Subcutaneous abdominal adipose tissue (tissue), 5 donors: ENCODE data around the gene DPYD.

ENCODE experiments used
- H3K27ac ChIP-seq: one replicate; pipeline ENCODE4 v1.7.0; 2013; ENCODE audit warnings: low read depth, mild to moderate bottlenecking, inconsistent platforms, low read length, moderate library complexity
- H3K27me3 ChIP-seq, 5 donors: one replicate each; pipeline ENCODE4 v1.7.0; 2013; ENCODE audit warnings: low read length in 5 of 5, inconsistent platforms in 1 of 5; ENCODE audit not compliant: control insufficient read depth in 5 of 5, insufficient read depth in 4 of 5
- H3K36me3 ChIP-seq, 5 donors: one replicate each; pipeline ENCODE4 v1.7.0; 2013; ENCODE audit warnings: low read length in 5 of 5; ENCODE audit not compliant: control insufficient read depth in 5 of 5, insufficient read depth in 5 of 5
- H3K4me1 ChIP-seq, 5 donors: one replicate each; pipeline ENCODE4 v1.7.0; 2013; ENCODE audit warnings: low read length in 5 of 5, mild to moderate bottlenecking in 3 of 5, moderate library complexity in 1 of 5; ENCODE audit not compliant: control insufficient read depth in 5 of 5, insufficient read depth in 5 of 5
- H3K4me3 ChIP-seq, 5 donors: one replicate each; pipeline ENCODE4 v1.7.0; 2013; ENCODE audit warnings: low read length in 5 of 5, low read depth in 1 of 5
- H3K9ac ChIP-seq, 5 donors: one replicate each; pipeline ENCODE4 v1.7.0; 2013; ENCODE audit warnings: low read length in 5 of 5, mild to moderate bottlenecking in 4 of 5, moderate library complexity in 3 of 5
- H3K9me3 ChIP-seq, 5 donors: one replicate each; pipeline ENCODE4 v1.7.0; 2013; ENCODE audit warnings: low read length in 5 of 5; ENCODE audit not compliant: control insufficient read depth in 5 of 5
- donor health status: healthy.
- donor health status: healthy.
- donor health status: healthy.
- donor health status: healthy.
- donor health status: healthy.

Gene DPYD

GRCh38 chr1:97553971-97554370, 366.9 kb downstream of the DPYD start:
- no peak overlapping the region for H3K9ac ChIP-seq
- H3K4me1 ChIP-seq = peaks cover 0 to 7% (median 0%) of the 10 kb centered on the region in 5 donors
- H3K27me3 ChIP-seq = no peaks in the 10 kb centered on the region
- H3K36me3 ChIP-seq = peaks cover 0 to 10% (median 2%) of the 10 kb centered on the region in 5 donors
- no peaks in the 10 kb centered on the region for H3K9me3 ChIP-seq
- H3K4me3 ChIP-seq = no peak overlapping the region
- H3K27ac ChIP-seq = no peak overlapping the region

- Histone ChIP-seq H3K9me3 (no peaks in the 10 kb centered on the region), H3K4me1 (peaks cover 0 to 7% (median 0%) of the 10 kb centered on the region in 5 donors), H3K27ac (no peak overlapping the region), H3K9ac (no peak overlapping the region), H3K4me3 (no peak overlapping the region), H3K27me3 (no peaks in the 10 kb centered on the region), H3K36me3 (peaks cover 0 to 18% (median 4%) of the 10 kb centered on the region in 5 donors)
Observed at GRCh38 chr1:97551113-97551512, 369.7 kb downstream of the DPYD start.

DNA sequence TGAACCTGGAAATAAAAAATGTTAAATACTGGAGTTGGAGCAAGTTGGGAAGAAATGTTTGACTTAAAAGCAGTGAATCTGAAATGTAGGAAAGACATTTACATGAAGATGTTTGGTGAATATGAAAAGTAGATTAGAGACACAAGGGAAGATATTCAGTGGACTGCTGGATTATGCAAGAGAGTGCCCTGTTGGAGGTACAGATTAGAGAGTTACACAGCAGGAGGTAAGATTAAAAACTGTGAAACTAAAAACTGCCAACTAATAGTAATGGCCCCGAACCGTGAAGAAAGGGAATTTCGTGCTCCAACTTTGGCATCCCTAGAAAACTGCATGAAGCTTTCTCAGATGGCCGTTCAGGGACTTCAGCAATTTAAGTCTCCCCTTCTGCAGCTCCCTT, 375.4 kb downstream of the DPYD start:
- Histone ChIP-seq H3K9ac (no peak overlapping the region), H3K36me3 (peaks cover 0 to 17% (median 7%) of the 10 kb centered on the region in 5 donors), H3K4me1 (no peaks in the 10 kb centered on the region), H3K9me3 (no peaks in the 10 kb centered on the region), H3K27me3 (no peaks in the 10 kb centered on the region), H3K27ac (no peak overlapping the region), H3K4me3 (no peak overlapping the region)

DNA sequence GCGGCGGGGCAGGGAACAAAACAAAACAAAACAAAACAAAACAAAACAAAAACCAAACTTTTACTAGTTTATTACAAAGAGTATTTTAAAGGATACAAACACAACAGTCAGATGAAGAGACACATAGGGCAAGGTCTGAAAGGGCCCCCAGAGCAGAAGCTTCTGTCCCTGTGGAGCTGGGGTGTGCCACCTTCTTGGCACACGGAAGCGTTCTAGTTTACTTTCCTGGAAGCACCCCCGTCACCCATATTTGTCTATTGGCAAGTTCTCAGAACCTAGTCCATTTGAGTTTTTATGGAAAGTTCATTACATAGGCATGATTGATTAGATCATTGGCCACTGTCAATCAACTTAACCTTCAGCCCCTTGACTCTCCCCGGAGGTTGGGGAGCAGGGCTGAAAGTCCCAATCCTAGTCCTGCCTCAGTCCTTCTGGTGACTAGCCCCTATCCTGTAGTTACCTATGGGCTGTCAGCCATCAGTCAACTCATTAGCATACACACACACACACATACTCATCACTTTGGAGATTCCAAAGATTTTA, 380.4 kb downstream of the DPYD start:
- H3K27ac ChIP-seq = no peak overlapping the region
- peaks cover 0 to 12% (median 0%) of the 10 kb centered on the region in 5 donors for H3K36me3 ChIP-seq
- H3K4me3 ChIP-seq = no peak overlapping the region
- no peaks in the 10 kb centered on the region for H3K9me3 ChIP-seq
- H3K27me3 ChIP-seq = no peaks in the 10 kb centered on the region
- no peaks in the 10 kb centered on the region for H3K4me1 ChIP-seq
- no peak overlapping the region for H3K9ac ChIP-seq

- H3K9ac ChIP-seq = no peak overlapping the region
- no peak overlapping the region for H3K27ac ChIP-seq
- no peaks in the 10 kb centered on the region for H3K4me1 ChIP-seq
- no peaks in the 10 kb centered on the region for H3K27me3 ChIP-seq
- H3K9me3 ChIP-seq = no peaks in the 10 kb centered on the region
- H3K4me3 ChIP-seq = no peak overlapping the region
- H3K36me3 ChIP-seq = peaks cover 0 to 10% (median 0%) of the 10 kb centered on the region in 5 donors
Observed at GRCh38 chr1:97538113-97538512, 382.7 kb downstream of the DPYD start.

DNA sequence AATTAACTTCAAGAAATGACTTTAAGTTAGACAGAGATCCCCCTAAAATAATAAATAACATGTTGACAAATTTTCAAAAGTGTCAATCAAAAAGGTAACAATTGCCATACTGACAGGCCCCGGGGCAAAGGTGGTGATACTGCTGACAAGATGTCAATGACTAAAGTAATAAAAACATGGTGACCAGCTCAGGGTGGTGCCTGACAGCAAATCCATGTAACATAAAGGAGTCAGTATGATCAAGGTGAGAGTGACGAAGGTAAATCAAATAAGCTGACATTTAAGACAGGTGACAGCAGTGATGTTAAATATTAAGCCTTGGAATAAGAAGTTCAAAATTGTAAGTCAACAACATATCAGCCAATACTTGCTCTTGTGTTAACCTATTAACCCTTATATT, 387.5 kb downstream of the DPYD start:
- no peak overlapping the region for H3K9ac ChIP-seq
- no peaks in the 10 kb centered on the region for H3K27me3 ChIP-seq
- H3K36me3 ChIP-seq = peaks cover 0 to 4% (median 0%) of the 10 kb centered on the region in 5 donors

GRCh38 chr1:97529600-97529999, 391.2 kb downstream of the DPYD start:
- no peak overlapping the region for H3K9ac ChIP-seq
- H3K4me1 ChIP-seq = no peaks in the 10 kb centered on the region
- no peak overlapping the region for H3K4me3 ChIP-seq
- peaks cover 0 to 3% (median 0%) of the 10 kb centered on the region in 5 donors for H3K36me3 ChIP-seq
- H3K9me3 ChIP-seq = no peaks in the 10 kb centered on the region
- H3K27ac ChIP-seq = no peak overlapping the region
- H3K27me3 ChIP-seq = no peaks in the 10 kb centered on the region

More for the DNA sequence above, 387.5 kb downstream of the DPYD start:
- no peaks in the 10 kb centered on the region for H3K9me3 ChIP-seq
- H3K4me1 ChIP-seq = no peaks in the 10 kb centered on the region
- no peak overlapping the region for H3K27ac ChIP-seq
- no peak overlapping the region for H3K4me3 ChIP-seq

DNA sequence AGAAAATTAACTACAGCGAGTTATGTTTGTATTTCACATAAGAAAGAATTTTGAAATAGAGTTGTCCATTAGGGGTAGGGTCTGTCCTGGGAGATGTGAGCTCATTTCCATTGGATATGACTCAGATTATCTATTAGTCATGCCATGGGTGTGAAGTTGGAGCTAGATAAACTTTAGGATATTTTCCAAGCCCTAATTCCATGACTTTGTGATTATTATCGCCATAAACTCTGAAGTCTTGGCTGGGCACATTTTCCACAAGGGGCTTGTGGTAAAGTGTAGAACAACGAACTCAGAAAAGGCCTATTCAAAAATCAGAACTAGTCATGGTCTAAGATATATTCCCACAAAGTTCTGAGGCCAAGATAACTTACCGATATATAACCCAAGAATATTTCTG, 396.6 kb downstream of the DPYD start:
- H3K9ac ChIP-seq = no peak overlapping the region

DNA sequence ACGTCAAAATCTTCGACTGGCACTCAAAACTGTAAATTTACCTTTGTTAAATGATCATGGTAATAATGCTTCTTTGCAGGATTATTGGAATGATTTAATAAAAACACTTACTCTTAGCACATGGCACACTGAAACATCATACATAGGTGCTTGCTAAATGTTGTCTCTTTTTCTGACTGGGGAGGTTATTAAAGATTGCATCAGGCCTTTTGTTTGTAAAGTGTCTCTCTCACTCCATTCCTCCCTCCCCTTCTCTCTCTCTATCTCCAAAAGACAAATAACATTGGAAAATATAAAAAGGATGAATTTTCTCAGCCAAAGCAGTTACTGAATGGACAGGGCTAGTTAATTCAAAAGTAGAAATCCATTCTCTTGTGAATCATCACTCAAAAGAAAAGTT, 404.2 kb downstream of the DPYD start:
- Histone ChIP-seq H3K9me3 (no peaks in the 10 kb centered on the region), H3K27ac (no peak overlapping the region), H3K4me3 (no peak overlapping the region), H3K4me1 (no peaks in the 10 kb centered on the region), H3K36me3 (peaks cover 0 to 4% (median 0%) of the 10 kb centered on the region in 5 donors), H3K9ac (no peak overlapping the region), H3K27me3 (no peaks in the 10 kb centered on the region)

More for the DNA sequence above, 396.6 kb downstream of the DPYD start:
- Histone ChIP-seq H3K36me3 (peaks cover 0 to 7% (median 0%) of the 10 kb centered on the region in 5 donors), H3K27me3 (no peaks in the 10 kb centered on the region), H3K4me1 (no peaks in the 10 kb centered on the region), H3K9me3 (no peaks in the 10 kb centered on the region), H3K4me3 (no peak overlapping the region), H3K27ac (no peak overlapping the region)

- H3K27ac ChIP-seq = no peak overlapping the region
- H3K4me3 ChIP-seq = no peak overlapping the region
- H3K4me1 ChIP-seq = no peaks in the 10 kb centered on the region
- no peak overlapping the region for H3K9ac ChIP-seq
- peaks cover 0 to 6% (median 0%) of the 10 kb centered on the region in 5 donors for H3K36me3 ChIP-seq
- peaks cover 3 to 8% (median 4%) of the 10 kb centered on the region in 5 donors for H3K9me3 ChIP-seq
- no peaks in the 10 kb centered on the region for H3K27me3 ChIP-seq
Observed at GRCh38 chr1:97508653-97509218, 412.1 kb downstream of the DPYD start.
